IMR-90 (cell line): ENCODE data around the gene NENF. TPM values are rescaled to one million over a fixed set of nuclear protein-coding genes. Genes with fewer than 3 reads are reported as not detected.

Source experiments
- ATAC-seq: fragments of 200-7000 bp; cut with Tn5 transposase; 2 replicates; pipeline ENCODE4 v1.9.1; 2020; ENCODE audit warnings: low read depth, mild to moderate bottlenecking, moderate library complexity
- BruUV-seq: library from RNA; stranded (reverse); fragments of 400-500 nt; replicated peaks from 2 replicates; lab custom pipeline; 2021; lab: Mats Ljungman, UMichigan
- CTCF ChIA-PET: fragments of 300-600 bp; formaldehyde crosslinking; extraction: SDS; loops from one replicate; lab custom pipeline; 2021; ENCODE audit warnings: antibody characterized with exemption; lab: Yijun Ruan, JAX
- POLR2A ChIA-PET: fragments of 300-600 bp; sonication (Branson Sonifier 250); formaldehyde crosslinking; loops from one replicate; lab custom pipeline; 2022; ENCODE audit warnings: antibody characterized with exemption; ENCODE audit not compliant: unreplicated experiment; lab: Charles Lee
- DNase-seq: peaks from one replicate; pipeline ENCODE4 v3.0.0; 2013
- H2AFZ ChIP-seq: replicated peaks from 2 replicates; pipeline ENCODE3; 2013; ENCODE audit warnings: low read length, mild to moderate bottlenecking; ENCODE audit not compliant: poor library complexity
- H2AK5ac ChIP-seq: 2 replicates; pipeline ENCODE4 v1.6.1; 2013; ENCODE audit warnings: low read depth, low read length, inconsistent platforms
- H2AK9ac ChIP-seq: replicated peaks from 2 replicates; pipeline ENCODE3; 2013; ENCODE audit warnings: mild to moderate bottlenecking, low read depth, low read length, moderate library complexity; ENCODE audit not compliant: poor library complexity
- H2BK120ac ChIP-seq: 2 replicates; pipeline ENCODE4 v1.6.1; 2013; ENCODE audit warnings: low read depth, low read length, inconsistent platforms
- H2BK15ac ChIP-seq: 3 replicates; pipeline ENCODE4 v1.6.1; 2013; ENCODE audit warnings: low read depth, low read length, inconsistent platforms
- H2BK20ac ChIP-seq: 2 replicates; pipeline ENCODE4 v1.6.1; 2013; ENCODE audit warnings: low read depth, mild to moderate bottlenecking, inconsistent platforms, low read length, moderate library complexity
- H2BK5ac ChIP-seq: 2 replicates; pipeline ENCODE4 v1.6.1; 2013; ENCODE audit warnings: mild to moderate bottlenecking, low read depth, low read length, inconsistent platforms; ENCODE audit not compliant: poor library complexity, severe bottlenecking
- H3K14ac ChIP-seq: replicated peaks from 2 replicates; pipeline ENCODE4 v1.6.1; 2013; ENCODE audit warnings: low read depth, low read length, inconsistent platforms
- H3K18ac ChIP-seq: 2 replicates; pipeline ENCODE4 v1.6.1; 2013; ENCODE audit warnings: low read depth, low read length, control low read depth
- H3K23ac ChIP-seq: 2 replicates; pipeline ENCODE4 v1.6.1; 2013; ENCODE audit warnings: low read depth, low read length, inconsistent platforms
- H3K27ac ChIP-seq: 2 replicates; pipeline ENCODE4 v1.5.1; 2013; ENCODE audit warnings: mild to moderate bottlenecking, control low read depth, low read length; ENCODE audit not compliant: insufficient read depth
- H3K27me3 ChIP-seq: 2 replicates; pipeline ENCODE4 v1.6.1; 2013; ENCODE audit warnings: low read length; ENCODE audit not compliant: control insufficient read depth, insufficient read depth
- H3K36me3 ChIP-seq: 2 replicates; pipeline ENCODE4 v1.6.1; 2013; ENCODE audit warnings: low read length, mixed read lengths; ENCODE audit not compliant: control insufficient read depth, insufficient read depth
- H3K4ac ChIP-seq: 2 replicates; pipeline ENCODE4 v1.6.1; 2013; ENCODE audit warnings: low read depth, low read length, inconsistent platforms
- H3K4me1 ChIP-seq: 2 replicates; pipeline ENCODE4 v1.6.1; 2013; ENCODE audit warnings: low read length, mixed read lengths; ENCODE audit not compliant: control insufficient read depth, insufficient read depth
- H3K4me2 ChIP-seq: 2 replicates; pipeline ENCODE4 v1.6.1; 2013; ENCODE audit warnings: low read depth, mild to moderate bottlenecking, control low read depth, low read length, moderate library complexity
- H3K4me3 ChIP-seq: 2 replicates; pipeline ENCODE4 v1.5.1; 2013; ENCODE audit warnings: low read depth, mild to moderate bottlenecking, control low read depth, low read length, moderate library complexity; ENCODE audit not compliant: insufficient read depth
- H3K56ac ChIP-seq: 2 replicates; pipeline ENCODE4 v1.6.1; 2013; ENCODE audit warnings: low read length, inconsistent platforms; ENCODE audit not compliant: insufficient read depth; ENCODE audit errors: extremely low read depth
- H3K79me1 ChIP-seq, 2 experiments: 2 replicates each; pipeline ENCODE4 v1.6.1; 2013; ENCODE audit warnings: low read length in 2 of 2, inconsistent platforms in 1 of 2, low read depth in 1 of 2
- H3K9ac ChIP-seq: 2 replicates; pipeline ENCODE4 v1.6.1; 2013; ENCODE audit warnings: low read depth, low read length, control low read depth
- H3K9me1 ChIP-seq: 2 replicates; pipeline ENCODE4 v1.6.1; 2013; ENCODE audit warnings: low read length, inconsistent platforms; ENCODE audit not compliant: insufficient read depth
- H3K9me3 ChIP-seq: 2 replicates; pipeline ENCODE4 v1.6.1; 2013; ENCODE audit warnings: low read length; ENCODE audit not compliant: control insufficient read depth, insufficient read depth
- H4K20me1 ChIP-seq: 2 replicates; pipeline ENCODE4 v1.6.1; 2013; ENCODE audit warnings: low read length, inconsistent platforms; ENCODE audit not compliant: insufficient read depth
- H4K5ac ChIP-seq: 2 replicates; pipeline ENCODE4 v1.6.1; 2013; ENCODE audit warnings: mild to moderate bottlenecking, low read depth, low read length, control low read depth
- H4K8ac ChIP-seq, 2 experiments: 2 replicates each; pipeline ENCODE4 v1.6.1; 2013; ENCODE audit warnings: low read depth in 2 of 2, low read length in 2 of 2, control low read depth in 1 of 2, inconsistent platforms in 1 of 2
- H4K91ac ChIP-seq: 2 replicates; pipeline ENCODE4 v1.6.1; 2013; ENCODE audit warnings: low read depth, low read length, inconsistent platforms; ENCODE audit not compliant: insufficient read depth
- BHLHE40 ChIP-seq: fragments of 150-350 bp; IDR thresholded peaks from 2 replicates; pipeline ENCODE4 v1.6.1; 2016; ENCODE audit warnings: mild to moderate bottlenecking, low read depth, low read length
- CEBPB ChIP-seq: IDR thresholded peaks from 2 replicates; pipeline ENCODE4 v1.6.1; 2012; ENCODE audit warnings: low read depth, low read length, improper control_type of control experiment
- CTCF ChIP-seq: conservative IDR thresholded peaks from 2 replicates; pipeline ENCODE4 v1.5.1; 2012; ENCODE audit warnings: mild to moderate bottlenecking, low read depth, low read length, improper control_type of control experiment
- ELK1 ChIP-seq: fragments of 150-350 bp; IDR thresholded peaks from 2 replicates; pipeline ENCODE4 v1.6.1; 2016; ENCODE audit warnings: low read depth, mild to moderate bottlenecking, low read length, moderate library complexity, borderline replicate concordance
- FOS ChIP-seq: fragments of 150-350 bp; IDR thresholded peaks from 2 replicates; pipeline ENCODE4 v1.6.1; 2016; ENCODE audit warnings: low read depth, low read length
- MAFK ChIP-seq: IDR thresholded peaks from 2 replicates; pipeline ENCODE4 v1.6.1; 2012; ENCODE audit warnings: low read depth, low read length, improper control_type of control experiment
- MAZ ChIP-seq: IDR thresholded peaks from 2 replicates; pipeline ENCODE4 v1.6.1; 2012; ENCODE audit warnings: low read depth, mild to moderate bottlenecking, low read length, improper control_type of control experiment, moderate library complexity, borderline replicate concordance
- MXI1 ChIP-seq: IDR thresholded peaks from 2 replicates; pipeline ENCODE4 v1.6.1; 2012; ENCODE audit warnings: low read depth, mild to moderate bottlenecking, low read length, moderate library complexity, borderline replicate concordance
- NFE2L2 ChIP-seq: fragments of 150-350 bp; IDR thresholded peaks from 2 replicates; pipeline ENCODE4 v1.6.1; 2016; ENCODE audit warnings: low read depth, mild to moderate bottlenecking, low read length
- POLR2A ChIP-seq: IDR thresholded peaks from 2 replicates; pipeline ENCODE4 v1.6.1; 2012; ENCODE audit warnings: mild to moderate bottlenecking, low read depth, low read length
- RAD21 ChIP-seq: IDR thresholded peaks from 2 replicates; pipeline ENCODE4 v1.6.1; 2012; ENCODE audit warnings: low read length, improper control_type of control experiment
- RCOR1 ChIP-seq: IDR thresholded peaks from 2 replicates; pipeline ENCODE4 v1.6.1; 2012; ENCODE audit warnings: mild to moderate bottlenecking, low read length, improper control_type of control experiment; ENCODE audit not compliant: insufficient replicate concordance
- SMC3 ChIP-seq: fragments of 150-350 bp; IDR thresholded peaks from 2 replicates; pipeline ENCODE4 v1.6.1; 2016; ENCODE audit warnings: low read depth, mild to moderate bottlenecking, antibody characterized with exemption, low read length, moderate library complexity
- USF2 ChIP-seq: fragments of 150-350 bp; IDR thresholded peaks from 2 replicates; pipeline ENCODE4 v1.6.1; 2017; ENCODE audit warnings: mild to moderate bottlenecking, antibody characterized with exemption, low read length, low read depth
- WGBS, 2 experiments: methylation state at CpG; one replicate each; pipeline versions ENCODE4 v1.1.5 to v1.1.7; 2013; ENCODE audit warnings: missing lambda C conversion rate in 2 of 2; ENCODE audit not compliant: insufficient read length in 1 of 2; ENCODE audit errors: extremely low coverage in 2 of 2; 5-methylcytosine and 5-hydroxymethylcytosine counted together
- dilution Hi-C: fragments of 300-500 bp; cut with HindIII; formaldehyde crosslinking; loops from one replicate; pipeline ENCODE4 v1.14.3; 2018; ENCODE audit warnings: low sequenced_read_pairs; ENCODE audit not compliant: unreplicated experiment
- in situ Hi-C: fragments of 300-500 bp; cut with MboI; formaldehyde crosslinking; loops from 3 replicates; pipeline ENCODE4 v1.14.3; 2019; ENCODE audit warnings: low sequenced_read_pairs, inconsistent platforms, mixed read lengths
- intact Hi-C: fragments of 100-400 bp; cut with micrococcal nuclease; formaldehyde crosslinking; loops from 2 replicates; pipeline ENCODE4 v1.10.0; 2022
- polyA plus RNA-seq, 3 experiments: library from polyadenylated mRNA; depleted of rRNA; stranded (reverse); fragments of >200 nt; gene quantifications; 2 replicates each; pipeline ENCODE4 v1.2.3, GENCODE V29; 2012; ENCODE audit warnings: low replicate concordance in 1 of 3
- total RNA-seq: library from RNA; depleted of rRNA; stranded (reverse); fragments of >200 nt; gene quantifications from 2 replicates; pipeline ENCODE4 v1.2.3, GENCODE V29; 2012

The NENF gene
- total and polyA plus RNA-seq, 2 of the 4 experiments (the other 2 are of a cell fraction), result 16.0 to 40.4 TPM

- Histone ChIP-seq H3K9ac (peak overlapping the region; percentile 93), H2AK9ac (peak overlapping the region; percentile 45), H2BK120ac (no peak overlapping the region), H3K27ac (no peak overlapping the region), H4K8ac (peak overlapping the region; percentile 1 to 25; a peak in 1 of 4 replicates), H4K20me1 (peaks cover 12% of the 10 kb centered on the region; the same call in 1 of the 2 replicates), H2BK15ac (no peak overlapping the region), H3K4ac (no peak overlapping the region), H3K18ac (no peak overlapping the region), H3K4me1 (peaks cover 15% of the 10 kb centered on the region; the same call in 1 of the 2 replicates), H3K4me2 (peak overlapping the region; percentile 66), H4K5ac (no peak overlapping the region), H4K91ac (no peak overlapping the region), H3K9me3 (no peaks in the 10 kb centered on the region), H2AK5ac (no peak overlapping the region), H3K79me1 (peaks cover 16 to 33% of the 10 kb centered on the region in 2 experiments), H3K27me3 (no peaks in the 10 kb centered on the region), H3K23ac (peak overlapping the region; percentile 88; the same call in 1 of the 2 replicates), H3K14ac (no peak overlapping the region; the same call in 1 of the 2 replicates), H2BK5ac (no peak overlapping the region), H2AFZ (peak overlapping the region; percentile 92), H3K56ac (no peak overlapping the region), H2BK20ac (no peak overlapping the region), H3K4me3 (peak overlapping the region; percentile 67), H3K36me3 (no peaks in the 10 kb centered on the region), H3K9me1 (0 out of 2 replicates have a peak, but pooled peaks cover 3% of the 10 kb centered on the region)
- DNase-seq, result no peak
- POLR2A ChIA-PET, result no interaction called here
- intact Hi-C loops (no loop called here), in situ Hi-C loops (no loop called here), dilution Hi-C loops (no loop called here)
- ATAC-seq, result no peak
- 30% methylated on average over 2 of the region's 17 CpGs; no CpG with 5 or more reads in 1 of the 2 experiments for WGBS, 2 experiments
- BruUV-seq, result no TSS peak
- CTCF ChIA-PET, result interaction anchor here (0.7 kb wide), 1 partner anchor 15 kb away, joined by 3 read pairs; no protein-coding TSS in a partner anchor
- TF ChIP-seq MAZ, result no peak
- TF ChIP-seq CEBPB, result no peak
- TF ChIP-seq USF2, result no peak
- TF ChIP-seq FOS, result no peak
- TF ChIP-seq SMC3, result no peak
- TF ChIP-seq BHLHE40, result no peak
- no peak for TF ChIP-seq ELK1
- no peak for TF ChIP-seq MXI1
- TF ChIP-seq MAFK, result no peak
- TF ChIP-seq POLR2A, result no peak
- TF ChIP-seq RCOR1, result no peak
- TF ChIP-seq CTCF, result no peak
- TF ChIP-seq RAD21, result no peak
- no peak for TF ChIP-seq NFE2L2
Observed at GRCh38 chr1:212433577-212434462, 1.1 kb downstream of the NENF start.
